Measurements from ENCODE around the gene SCLY. TPM values are rescaled to one million over a fixed set of nuclear protein-coding genes. Genes with fewer than 3 reads are reported as not detected.
"Not testable (repeated sequence)": the region's sequence is repeated elsewhere in the genome, so short reads cannot be mapped to it uniquely, and the experiment has no call there.

The SCLY gene
- total and polyA plus RNA-seq, 2 donors (not counting 1 experiment from before 2014, with no cell fraction given) = 5.3 to 16.5 TPM

- no peak overlapping the region for H3K4me2 ChIP-seq (ENCODE audit: extremely low read depth, insufficient read depth, low read length)
- TF ChIP-seq CTCF (conservative IDR thresholded peaks at IDR 0.05 in 1 of 2, IDR thresholded peaks at IDR 0.05 in 1 of 2; ENCODE audit: low read depth in 1 of 2, low read length in 2 of 2) = no peak
- TF ChIP-seq EZH2 (IDR thresholded peaks at IDR 0.05; ENCODE audit: low read length, missing control alignments) = no peak
- no peak overlapping the region for H3K9ac ChIP-seq (ENCODE audit: insufficient read depth, low read length)
- no peak for DNase-seq (ENCODE audit: low read depth in 2 of 2)
- H4K20me1 ChIP-seq (ENCODE audit: control insufficient read depth, extremely low read depth, insufficient read depth, low read length) = no peaks in the 10 kb centered on the region
- H2AFZ ChIP-seq (ENCODE audit: low read length) = no peak overlapping the region
- no peak overlapping the region for H3K27ac ChIP-seq (ENCODE audit: insufficient read depth, low read length)
- H3K4me1 ChIP-seq (ENCODE audit: control insufficient read depth, extremely low read depth, insufficient read depth, low read length) = no peaks in the 10 kb centered on the region
- no peak overlapping the region for H3K4me3 ChIP-seq (replicated peaks in 1 of 4; ENCODE audit: control extremely low read depth in 1 of 4, insufficient read depth in 1 of 4, low read depth in 3 of 4, low read length in 4 of 4)
- H3K79me2 ChIP-seq (ENCODE audit: control insufficient read depth, insufficient read depth, low read length) = no peaks in the 10 kb centered on the region
- H3K36me3 ChIP-seq (ENCODE audit: control insufficient read depth, insufficient read depth, low read length) = peaks cover 8% of the 10 kb centered on the region
- H3K27me3 ChIP-seq (ENCODE audit: control insufficient read depth, insufficient read depth, low read length) = no peaks in the 10 kb centered on the region
- no peaks in the 10 kb centered on the region for H3K9me3 ChIP-seq (ENCODE audit: control insufficient read depth, insufficient read depth, low read depth, low read length)
These were observed 5.4 kb downstream of the SCLY start for GRCh38 chr2:238066218-238066617.

- not testable (repeated sequence) for H3K4me2 ChIP-seq (ENCODE audit: extremely low read depth, insufficient read depth, low read length); H3K4me1 ChIP-seq (ENCODE audit: control insufficient read depth, extremely low read depth, insufficient read depth, low read length); H4K20me1 ChIP-seq (ENCODE audit: control insufficient read depth, extremely low read depth, insufficient read depth, low read length); H3K9ac ChIP-seq (ENCODE audit: insufficient read depth, low read length); H3K27me3 ChIP-seq (ENCODE audit: control insufficient read depth, insufficient read depth, low read length); H3K27ac ChIP-seq (ENCODE audit: insufficient read depth, low read length); H3K79me2 ChIP-seq (ENCODE audit: control insufficient read depth, insufficient read depth, low read length); H3K4me3 ChIP-seq (replicated peaks in 1 of 4; ENCODE audit: control extremely low read depth in 1 of 4, insufficient read depth in 1 of 4, low read depth in 3 of 4, low read length in 4 of 4); DNase-seq (ENCODE audit: low read depth in 2 of 2); H3K9me3 ChIP-seq (ENCODE audit: control insufficient read depth, insufficient read depth, low read depth, low read length); H3K36me3 ChIP-seq (ENCODE audit: control insufficient read depth, insufficient read depth, low read length); H2AFZ ChIP-seq (ENCODE audit: low read length)
These were observed 5.9 kb downstream of the SCLY start for GRCh38 chr2:238066718-238067117.

GRCh38 chr2:238067939-238068338 is 7.1 kb downstream of the SCLY start:
- TF ChIP-seq EZH2 (IDR thresholded peaks at IDR 0.05; ENCODE audit: low read length, missing control alignments) = no peak
- no peak for TF ChIP-seq CTCF (conservative IDR thresholded peaks at IDR 0.05 in 1 of 2, IDR thresholded peaks at IDR 0.05 in 1 of 2; ENCODE audit: low read depth in 1 of 2, low read length in 2 of 2)
- no peaks in the 10 kb centered on the region for H3K27me3 ChIP-seq (ENCODE audit: control insufficient read depth, insufficient read depth, low read length)
- H3K4me2 ChIP-seq (ENCODE audit: extremely low read depth, insufficient read depth, low read length) = no peak overlapping the region
- no peak overlapping the region for H2AFZ ChIP-seq (ENCODE audit: low read length)
- DNase-seq (ENCODE audit: low read depth in 2 of 2) = no peak
- H3K79me2 ChIP-seq (ENCODE audit: control insufficient read depth, insufficient read depth, low read length) = no peaks in the 10 kb centered on the region
- H3K9me3 ChIP-seq (ENCODE audit: control insufficient read depth, insufficient read depth, low read depth, low read length) = no peaks in the 10 kb centered on the region
- H4K20me1 ChIP-seq (ENCODE audit: control insufficient read depth, extremely low read depth, insufficient read depth, low read length) = no peaks in the 10 kb centered on the region
- no peak overlapping the region for H3K4me3 ChIP-seq (replicated peaks in 1 of 4; ENCODE audit: control extremely low read depth in 1 of 4, insufficient read depth in 1 of 4, low read depth in 3 of 4, low read length in 4 of 4)
- H3K9ac ChIP-seq (ENCODE audit: insufficient read depth, low read length) = no peak overlapping the region
- no peak overlapping the region for H3K27ac ChIP-seq (ENCODE audit: insufficient read depth, low read length)
- peaks cover 8% of the 10 kb centered on the region for H3K36me3 ChIP-seq (ENCODE audit: control insufficient read depth, insufficient read depth, low read length)
- no peaks in the 10 kb centered on the region for H3K4me1 ChIP-seq (ENCODE audit: control insufficient read depth, extremely low read depth, insufficient read depth, low read length)
